AG04449 (cell line): ENCODE data around the gene SYTL2.
"Not testable (repeated sequence)": the region's sequence is repeated elsewhere in the genome, so short reads cannot be mapped to it uniquely, and the experiment has no call there.

Source experiments
- CTCF ChIA-PET: fragments of 350-600 bp; formaldehyde crosslinking; extraction: SDS; loops from one replicate; lab custom pipeline; 2021; ENCODE audit warnings: antibody characterized with exemption; lab: Yijun Ruan, JAX
- POLR2A ChIA-PET: fragments of 400-600, 350-600 bp; formaldehyde crosslinking; extraction: SDS; loops from one replicate; lab custom pipeline; 2020; ENCODE audit warnings: antibody characterized with exemption, inconsistent platforms; lab: Yijun Ruan, JAX
- DNase-seq: peaks from one replicate; pipeline ENCODE4 v3.0.0-alpha.2; 2010; ENCODE audit warnings: low read depth, low spot score
- H3K4me3 ChIP-seq: 2 replicates; pipeline ENCODE4 v1.5.1; 2011; ENCODE audit warnings: low read depth, mild to moderate bottlenecking, control low read depth, low read length
- TF ChIP-seq, protein P1 (sequence below): IDR thresholded peaks from one replicate; pipeline ENCODE4 v1.5.1; 2011; ENCODE audit warnings: mild to moderate bottlenecking, moderate library complexity, low read length, control low read depth, inconsistent platforms; ENCODE audit not compliant: insufficient read depth; ENCODE audit errors: missing control alignments

The SYTL2 gene

DNA sequence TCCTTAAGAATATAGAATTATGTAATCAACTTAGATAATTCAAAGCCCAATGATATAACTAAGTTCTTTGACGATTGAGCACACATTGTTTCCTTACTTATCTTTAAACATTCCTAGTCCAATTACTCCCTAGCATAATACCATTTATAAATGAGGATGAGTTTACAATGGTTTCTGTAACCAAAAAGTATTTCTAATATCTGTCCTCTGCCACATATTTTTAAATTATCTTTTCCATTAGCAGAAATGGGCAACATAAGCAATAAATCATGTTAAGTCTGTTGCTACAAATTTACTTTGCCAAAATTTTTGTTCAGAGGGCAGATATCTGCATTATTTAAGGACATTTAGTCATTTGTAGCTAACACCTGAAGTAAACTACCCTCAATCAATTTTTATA lies 152.8 kb downstream of the SYTL2 start:
- H3K4me3 ChIP-seq: no peak overlapping the region
- ChIA-PET POLR2A (no interaction called here), CTCF (no interaction called here)
- TF ChIP-seq, protein P1, sequence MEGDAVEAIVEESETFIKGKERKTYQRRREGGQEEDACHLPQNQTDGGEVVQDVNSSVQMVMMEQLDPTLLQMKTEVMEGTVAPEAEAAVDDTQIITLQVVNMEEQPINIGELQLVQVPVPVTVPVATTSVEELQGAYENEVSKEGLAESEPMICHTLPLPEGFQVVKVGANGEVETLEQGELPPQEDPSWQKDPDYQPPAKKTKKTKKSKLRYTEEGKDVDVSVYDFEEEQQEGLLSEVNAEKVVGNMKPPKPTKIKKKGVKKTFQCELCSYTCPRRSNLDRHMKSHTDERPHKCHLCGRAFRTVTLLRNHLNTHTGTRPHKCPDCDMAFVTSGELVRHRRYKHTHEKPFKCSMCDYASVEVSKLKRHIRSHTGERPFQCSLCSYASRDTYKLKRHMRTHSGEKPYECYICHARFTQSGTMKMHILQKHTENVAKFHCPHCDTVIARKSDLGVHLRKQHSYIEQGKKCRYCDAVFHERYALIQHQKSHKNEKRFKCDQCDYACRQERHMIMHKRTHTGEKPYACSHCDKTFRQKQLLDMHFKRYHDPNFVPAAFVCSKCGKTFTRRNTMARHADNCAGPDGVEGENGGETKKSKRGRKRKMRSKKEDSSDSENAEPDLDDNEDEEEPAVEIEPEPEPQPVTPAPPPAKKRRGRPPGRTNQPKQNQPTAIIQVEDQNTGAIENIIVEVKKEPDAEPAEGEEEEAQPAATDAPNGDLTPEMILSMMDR: no peak
- DNase-seq: no peak

GRCh38 chr11:85656777-85657176 lies 154.2 kb downstream of the SYTL2 start:
- TF ChIP-seq, protein P1: no peak
- ChIA-PET CTCF (interaction anchor here (1.5 kb wide), 1 partner anchor 8 kb away, joined by 3 read pairs; no protein-coding TSS in a partner anchor), POLR2A (no interaction called here)
- DNase-seq: no peak
- no peak overlapping the region for H3K4me3 ChIP-seq

DNA sequence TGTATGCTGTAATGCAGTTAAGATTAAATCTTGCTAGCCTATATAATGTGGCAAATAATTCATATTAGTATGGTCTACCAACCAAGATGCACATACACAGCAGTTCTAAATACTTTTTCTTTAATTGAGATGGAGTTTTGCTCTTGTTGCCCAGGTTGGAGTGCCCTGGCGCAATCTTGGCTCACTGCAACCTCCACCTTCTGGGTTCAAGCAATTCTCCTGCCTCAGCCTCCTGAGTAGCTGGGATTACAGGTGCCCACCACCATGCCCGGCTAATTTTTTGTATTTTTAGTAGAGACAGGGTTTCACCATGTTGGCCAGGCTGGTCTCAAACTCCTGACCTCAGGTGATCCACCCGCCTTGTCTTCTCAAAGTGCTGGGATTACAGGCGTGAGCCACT lies 156.6 kb downstream of the SYTL2 start:
- not testable (repeated sequence) for DNase-seq, H3K4me3 ChIP-seq
- ChIA-PET POLR2A (interaction anchor here (1.4 kb wide), 1 partner anchor 11 kb away, joined by 3 read pairs; the partner anchor contains the start of gene CREBZF), CTCF (interaction anchor here (0.7 kb wide), 1 partner anchor 9 kb away, joined by 4 read pairs; no protein-coding TSS in a partner anchor)

- ChIA-PET CTCF (no interaction called here), POLR2A (interaction anchor here (1.4 kb wide), 1 partner anchor 12 kb away, joined by 3 read pairs; the partner anchor contains the start of gene CREBZF)
- no peak for DNase-seq
- TF ChIP-seq, protein P1: no peak
- H3K4me3 ChIP-seq: no peak overlapping the region
Observed at GRCh38 chr11:85652786-85653447, 158.0 kb downstream of the SYTL2 start.

DNA sequence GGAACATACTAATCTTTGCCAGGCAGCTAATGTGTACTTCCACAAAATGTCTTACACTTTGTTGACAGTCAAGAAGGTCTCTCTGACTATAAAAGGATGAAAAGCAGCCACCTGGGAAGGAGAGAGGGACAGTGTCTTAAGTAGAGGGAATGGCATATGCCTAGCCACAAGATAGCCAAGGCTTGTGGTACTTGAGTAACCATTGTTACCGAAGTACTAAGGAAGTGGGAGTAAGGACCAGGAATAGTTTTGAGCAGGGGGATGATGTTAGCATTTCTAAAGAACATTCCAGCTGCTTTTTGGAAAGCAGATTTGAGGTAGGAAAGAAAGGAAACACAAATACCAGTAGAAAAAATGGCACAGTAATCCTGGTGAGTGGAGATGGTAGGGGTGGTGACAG lies 159.8 kb downstream of the SYTL2 start:
- DNase-seq: no peak
- ChIA-PET POLR2A (interaction anchor here (0.6 kb wide), 1 partner anchor 543 kb away, joined by 3 read pairs; no protein-coding TSS in a partner anchor), CTCF (interaction anchor here (0.9 kb wide), 1 partner anchor 14 kb away, joined by 4 read pairs; no protein-coding TSS in a partner anchor)
- TF ChIP-seq, protein P1: no peak
- H3K4me3 ChIP-seq: no peak overlapping the region

GRCh38 chr11:85647604-85648299 lies 163.2 kb downstream of the SYTL2 start, which contains the start of gene TMEM126A:
TSS of gene TMEM126A (plus strand) at chr11:85647967. CDS start at chr11:85650256, 2,289 bp downstream.
- DNase-seq: no peak
- CTCF ChIA-PET: interaction anchor here (1.0 to 1.5 kb wide), 6 partner anchors 9 to 207 kb away, joined by 3 to 6 read pairs (median 3); partner anchors contain the start of genes CCDC83 and TMEM126B
- POLR2A ChIA-PET: interaction anchor here (0.7 to 1.8 kb wide), 2 partner anchors 13 to 20 kb away, joined by 3 to 14 read pairs; partner anchors contain the start of genes DLG2 and TMEM126B
- TF ChIP-seq, protein P1: no peak
- H3K4me3 ChIP-seq: peak within 1 kb of the TSS; percentile 76
